Measurements from ENCODE around the gene GAB2. TPM values are rescaled to one million over a fixed set of nuclear protein-coding genes. Genes with fewer than 3 reads are reported as not detected.
"Not testable (repeated sequence)": the region's sequence is repeated elsewhere in the genome, so short reads cannot be mapped to it uniquely, and the experiment has no call there.

GAB2 gene, protein sequence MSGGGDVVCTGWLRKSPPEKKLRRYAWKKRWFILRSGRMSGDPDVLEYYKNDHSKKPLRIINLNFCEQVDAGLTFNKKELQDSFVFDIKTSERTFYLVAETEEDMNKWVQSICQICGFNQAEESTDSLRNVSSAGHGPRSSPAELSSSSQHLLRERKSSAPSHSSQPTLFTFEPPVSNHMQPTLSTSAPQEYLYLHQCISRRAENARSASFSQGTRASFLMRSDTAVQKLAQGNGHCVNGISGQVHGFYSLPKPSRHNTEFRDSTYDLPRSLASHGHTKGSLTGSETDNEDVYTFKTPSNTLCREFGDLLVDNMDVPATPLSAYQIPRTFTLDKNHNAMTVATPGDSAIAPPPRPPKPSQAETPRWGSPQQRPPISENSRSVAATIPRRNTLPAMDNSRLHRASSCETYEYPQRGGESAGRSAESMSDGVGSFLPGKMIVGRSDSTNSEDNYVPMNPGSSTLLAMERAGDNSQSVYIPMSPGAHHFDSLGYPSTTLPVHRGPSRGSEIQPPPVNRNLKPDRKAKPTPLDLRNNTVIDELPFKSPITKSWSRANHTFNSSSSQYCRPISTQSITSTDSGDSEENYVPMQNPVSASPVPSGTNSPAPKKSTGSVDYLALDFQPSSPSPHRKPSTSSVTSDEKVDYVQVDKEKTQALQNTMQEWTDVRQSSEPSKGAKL
- total RNA-seq (2014; rRNA removed; shearing (Covaris generic)) = 38.9 and 42.3 TPM in 2 replicates
- polyA plus RNA-seq (2015; cell fraction: cytosol; rRNA removed) = 37.9 and 49.5 TPM in 2 replicates
- 37.2 and 45.8 TPM in 2 replicates for polyA plus RNA-seq (2015; cell fraction: nucleus; rRNA removed)

GRCh38 chr11:78417175-78417887 is at the start of gene GAB2:
TSS of gene GAB2 (minus strand) at chr11:78417820. CDS start at chr11:78417720, 100 bp downstream.
- in situ Hi-C loops (cut with HindIII; ENCODE audit: low pct_unique_long_range_greater_than_20kb, low sequenced_read_pairs) = no loop called here
- no peak for DNase-seq (ENCODE audit: low read depth, low spot score)

GRCh38 chr11:78467370-78467769 is 49.8 kb upstream of the GAB2 start:
- in situ Hi-C loops (cut with HindIII; ENCODE audit: low pct_unique_long_range_greater_than_20kb, low sequenced_read_pairs) = no loop called here
- DNase-seq (ENCODE audit: low read depth, low spot score) = no peak

DNA sequence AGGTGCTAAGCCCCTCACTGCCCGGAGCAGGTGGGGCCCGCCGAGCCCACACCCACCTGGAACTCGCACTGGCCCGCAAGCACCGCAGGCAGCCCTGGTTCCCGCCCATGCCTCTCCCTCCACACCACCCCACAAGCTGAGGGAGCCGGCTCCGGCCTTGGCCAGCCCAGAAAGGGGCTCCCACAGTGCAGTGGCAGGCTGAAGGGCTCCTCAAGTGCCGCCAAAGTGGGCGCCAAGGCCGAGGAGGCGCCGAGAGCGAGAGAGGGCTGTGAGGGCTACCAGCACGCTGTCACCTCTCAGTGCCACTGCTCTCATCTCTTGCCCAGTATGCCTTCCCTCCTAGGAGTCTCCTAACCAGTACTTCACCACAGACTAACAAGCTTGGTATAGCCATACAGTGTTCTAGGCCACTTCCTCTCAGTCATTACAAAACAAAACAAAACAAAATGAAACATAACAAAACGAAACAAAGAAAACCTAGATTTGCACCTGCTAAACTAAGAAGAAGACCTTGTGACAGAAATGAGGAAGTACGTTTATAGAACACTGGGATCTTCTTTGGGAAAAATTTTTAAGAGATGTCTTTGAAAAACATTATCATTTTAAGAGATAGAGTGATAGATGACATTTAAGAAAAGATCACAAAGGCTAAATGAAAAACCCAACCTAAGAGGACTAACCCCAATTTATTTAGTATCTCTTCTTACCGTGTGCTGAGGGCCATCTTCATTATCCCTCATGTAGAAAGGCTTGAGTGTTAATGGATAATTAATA is 47.7 kb upstream of the GAB2 start:
- DNase-seq (ENCODE audit: low read depth, low spot score) = no peak
- in situ Hi-C loops (cut with HindIII; ENCODE audit: low pct_unique_long_range_greater_than_20kb, low sequenced_read_pairs) = no loop called here

- DNase-seq (ENCODE audit: low read depth, low spot score); in situ Hi-C loops (cut with HindIII; ENCODE audit: low pct_unique_long_range_greater_than_20kb, low sequenced_read_pairs): not testable (repeated sequence)
These were observed 47.2 kb upstream of the GAB2 start for GRCh38 chr11:78464787-78465168.

- in situ Hi-C loops (cut with HindIII; ENCODE audit: low pct_unique_long_range_greater_than_20kb, low sequenced_read_pairs) = no loop called here
- DNase-seq (ENCODE audit: low read depth, low spot score) = no peak
These were observed 42.9 kb upstream of the GAB2 start for GRCh38 chr11:78460471-78460870.

DNA sequence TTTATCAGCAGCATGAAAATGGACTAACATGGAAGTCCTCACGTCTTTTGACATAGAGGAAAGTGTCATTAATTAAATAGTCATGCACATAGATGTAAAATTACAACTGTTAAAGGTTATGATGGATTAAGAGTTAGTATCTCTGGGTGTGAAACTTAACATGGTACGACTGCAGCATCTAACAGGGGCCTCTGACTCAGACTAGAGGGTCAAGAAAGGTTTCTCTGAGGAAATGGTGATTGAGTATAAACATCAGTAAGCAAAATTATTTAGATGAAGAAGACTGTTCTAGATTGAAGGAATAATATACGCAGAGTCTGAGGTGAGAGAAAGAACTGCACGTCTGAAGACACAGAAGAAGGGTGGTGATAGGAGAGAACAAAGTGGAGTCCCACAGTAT is 42.1 kb upstream of the GAB2 start:
- in situ Hi-C loops (cut with HindIII; ENCODE audit: low pct_unique_long_range_greater_than_20kb, low sequenced_read_pairs) = no loop called here

GRCh38 chr11:78457448-78457847 is 39.8 kb upstream of the GAB2 start:
- in situ Hi-C loops (cut with HindIII; ENCODE audit: low pct_unique_long_range_greater_than_20kb, low sequenced_read_pairs) = no loop called here

More for the DNA sequence above, 42.1 kb upstream of the GAB2 start:
- no peak for DNase-seq (ENCODE audit: low read depth, low spot score)

DNA sequence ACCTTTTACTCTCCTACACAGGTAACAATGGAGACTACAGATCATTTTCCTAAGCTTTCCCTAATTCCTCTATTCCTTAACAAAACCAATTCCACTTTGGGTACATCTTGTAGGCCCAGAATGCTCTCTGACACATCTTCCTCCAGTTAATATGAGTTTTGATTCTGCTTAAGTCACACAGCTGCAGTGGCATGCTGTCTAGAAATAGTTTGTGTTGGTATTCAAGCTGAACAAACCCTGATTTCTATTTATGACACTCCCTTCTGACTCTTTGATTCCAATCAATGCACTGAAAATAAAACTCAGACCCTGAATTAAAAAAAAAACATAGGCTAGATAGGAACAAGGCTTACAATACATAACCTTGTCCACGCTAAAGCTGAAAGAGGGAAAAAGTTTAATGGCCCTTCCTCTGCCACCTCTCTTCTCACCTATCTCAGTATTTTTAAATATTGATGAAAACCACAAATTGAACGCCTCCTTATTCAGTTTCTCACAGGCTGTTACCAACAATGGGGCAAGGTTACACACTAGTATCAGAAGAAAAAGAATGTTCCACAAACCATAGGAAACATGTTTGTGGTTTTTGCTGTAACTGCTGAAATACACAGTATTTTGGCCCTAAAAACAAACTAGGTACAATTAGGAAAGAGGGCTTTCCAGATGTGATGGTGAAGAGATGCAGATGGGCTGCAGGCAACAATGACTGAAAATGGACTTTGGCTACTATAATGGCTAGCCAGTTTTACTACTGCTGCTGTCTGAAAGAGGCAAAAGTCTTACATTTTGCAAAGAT is 35.7 kb upstream of the GAB2 start:
- in situ Hi-C loops (cut with HindIII; ENCODE audit: low pct_unique_long_range_greater_than_20kb, low sequenced_read_pairs) = no loop called here
- DNase-seq (ENCODE audit: low read depth, low spot score) = no peak

More at GRCh38 chr11:78457448-78457847, 39.8 kb upstream of the GAB2 start:
- DNase-seq (ENCODE audit: low read depth, low spot score) = no peak

DNA sequence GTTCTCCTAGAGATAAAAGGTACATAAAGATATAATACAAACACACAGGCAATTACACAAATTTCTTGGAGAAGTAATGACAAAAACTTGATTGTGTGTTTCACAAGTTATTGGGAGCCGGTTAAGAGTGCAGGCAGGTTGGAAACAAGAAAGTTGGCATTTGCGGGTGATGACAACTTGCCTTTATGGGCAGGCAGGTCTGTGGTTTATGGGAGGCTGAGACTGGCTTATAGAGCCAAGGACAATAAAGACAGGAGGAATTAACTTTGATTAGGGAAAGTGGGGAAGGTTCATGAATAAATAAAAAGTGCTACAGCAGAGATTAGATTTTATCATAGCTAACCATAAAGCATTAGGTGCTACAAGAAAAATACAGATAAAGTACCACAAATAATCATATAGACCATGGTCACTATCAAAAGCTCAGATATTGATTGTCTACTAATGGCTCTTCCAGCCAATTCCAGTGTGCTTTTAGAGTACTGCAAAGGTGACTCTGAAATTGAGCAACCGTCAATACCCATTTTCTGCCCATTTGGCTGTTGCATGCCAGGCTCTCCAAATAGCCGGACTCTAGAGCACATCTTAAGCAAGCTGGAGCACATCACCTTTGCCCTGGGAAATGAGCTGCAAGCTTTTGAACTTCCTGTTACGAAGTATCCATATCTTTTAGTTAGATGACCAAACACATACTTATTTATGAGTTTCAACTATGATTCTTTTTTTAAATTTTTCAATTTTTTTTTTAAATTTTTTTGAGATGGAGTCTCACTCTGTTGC is 33.9 kb upstream of the GAB2 start:
- in situ Hi-C loops (cut with HindIII; ENCODE audit: low pct_unique_long_range_greater_than_20kb, low sequenced_read_pairs) = no loop called here

DNA sequence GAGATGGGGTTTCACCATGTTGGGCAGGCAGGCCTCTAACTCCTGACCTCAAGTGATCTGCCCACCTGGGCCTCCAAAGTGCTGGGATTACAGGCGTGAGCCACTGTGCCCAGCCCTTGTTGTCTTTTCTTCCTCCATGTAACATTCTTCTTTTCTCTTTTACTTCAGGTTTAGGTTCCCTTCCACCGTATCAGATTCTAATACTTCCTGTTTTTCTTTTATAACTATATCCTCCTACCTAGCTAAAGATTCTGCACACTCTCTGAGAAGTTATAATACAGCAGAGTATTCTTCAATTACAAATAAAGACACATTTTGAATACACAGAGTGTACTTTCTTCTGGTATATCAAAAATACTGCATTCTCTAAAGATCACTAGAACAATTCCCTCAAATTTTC is 33.2 kb upstream of the GAB2 start:
- DNase-seq (ENCODE audit: low read depth, low spot score) = no peak
- in situ Hi-C loops (cut with HindIII; ENCODE audit: low pct_unique_long_range_greater_than_20kb, low sequenced_read_pairs) = no loop called here

More for the DNA sequence above, 33.9 kb upstream of the GAB2 start:
- no peak for DNase-seq (ENCODE audit: low read depth, low spot score)

DNA sequence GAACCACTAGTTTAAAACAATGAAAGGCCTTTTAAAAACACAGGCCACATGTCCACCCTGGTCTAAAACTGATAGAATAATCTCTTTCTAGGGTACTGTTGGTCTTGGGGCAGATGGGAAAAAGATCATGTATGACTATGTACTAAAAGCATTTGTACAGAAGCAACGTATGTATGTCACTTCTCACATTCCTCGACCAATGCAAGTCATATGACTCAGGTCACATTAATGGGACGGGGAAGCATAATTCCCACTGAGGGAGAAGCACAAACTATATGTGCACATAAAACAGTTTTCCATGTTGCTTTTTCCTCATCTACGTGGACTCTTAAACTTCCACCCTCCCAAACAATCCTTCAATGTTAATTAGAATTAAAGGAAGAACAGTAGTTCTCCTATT is 32.2 kb upstream of the GAB2 start:
- no peak for DNase-seq (ENCODE audit: low read depth, low spot score)
- in situ Hi-C loops (cut with HindIII; ENCODE audit: low pct_unique_long_range_greater_than_20kb, low sequenced_read_pairs) = no loop called here

GRCh38 chr11:78446210-78446609 is 28.6 kb upstream of the GAB2 start:
- in situ Hi-C loops (cut with HindIII; ENCODE audit: low pct_unique_long_range_greater_than_20kb, low sequenced_read_pairs) = no loop called here
- DNase-seq (ENCODE audit: low read depth, low spot score) = no peak

- in situ Hi-C loops (cut with HindIII; ENCODE audit: low pct_unique_long_range_greater_than_20kb, low sequenced_read_pairs) = no loop called here
- DNase-seq (ENCODE audit: low read depth, low spot score) = no peak
These were observed 27.1 kb upstream of the GAB2 start for GRCh38 chr11:78444726-78445125.

DNA sequence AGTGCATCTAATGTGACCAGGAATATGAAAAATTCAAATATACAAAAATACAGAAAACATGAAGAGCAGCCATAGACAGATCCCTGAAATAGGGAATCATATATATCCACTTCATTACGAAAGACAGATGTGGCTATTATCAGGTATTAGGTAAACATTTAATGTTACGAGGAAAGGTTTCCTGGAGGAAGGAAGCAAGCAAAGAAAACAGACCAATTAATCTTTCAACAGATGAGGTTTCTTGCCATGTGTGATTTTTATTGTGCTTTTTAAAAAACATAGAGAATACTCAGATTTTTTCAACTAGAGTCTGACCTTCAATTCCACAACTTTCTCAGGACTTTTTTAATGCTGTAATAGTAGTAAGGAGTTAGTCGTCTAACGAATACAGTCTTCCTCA is 24.3 kb upstream of the GAB2 start:
- in situ Hi-C loops (cut with HindIII; ENCODE audit: low pct_unique_long_range_greater_than_20kb, low sequenced_read_pairs) = no loop called here
- no peak for DNase-seq (ENCODE audit: low read depth, low spot score)

GRCh38 chr11:78438298-78438975 is 20.8 kb upstream of the GAB2 start:
- in situ Hi-C loops (cut with HindIII; ENCODE audit: low pct_unique_long_range_greater_than_20kb, low sequenced_read_pairs) = no loop called here
- DNase-seq (ENCODE audit: low read depth, low spot score) = no peak

GRCh38 chr11:78432956-78433355 is 15.3 kb upstream of the GAB2 start:
- peak; percentile 19 for DNase-seq (ENCODE audit: low read depth, low spot score)
- in situ Hi-C loops (cut with HindIII; ENCODE audit: low pct_unique_long_range_greater_than_20kb, low sequenced_read_pairs) = no loop called here

Measured in SK-MEL-5 (cell line).